A673 (cell line): ENCODE results near the gene C10orf105. TPM values are rescaled to one million over a fixed set of nuclear protein-coding genes. Genes with fewer than 3 reads are reported as not detected.

Experiments used
- BruUV-seq: library from RNA; stranded (reverse); fragments of 400-500 nt; replicated peaks from 2 replicates; lab custom pipeline; 2021; lab: Mats Ljungman, UMichigan
- CTCF ChIA-PET: fragments of 300-600 bp; sonication (Branson Sonifier 250); formaldehyde crosslinking; loops from one replicate; lab custom pipeline; 2022; ENCODE audit warnings: antibody characterized with exemption; lab: Charles Lee
- POLR2A ChIA-PET: fragments of 300-600 bp; sonication (Branson Sonifier 250); formaldehyde crosslinking; loops from one replicate; lab custom pipeline; 2022; ENCODE audit warnings: antibody characterized with exemption; ENCODE audit not compliant: low non-redundant PET; lab: Charles Lee
- DNase-seq: peaks from one replicate; pipeline ENCODE4 v3.0.0-alpha.2; 2015; ENCODE audit warnings: low spot score
- H3K27ac ChIP-seq: fragments of 200-600 bp; sonication (generic); 2 replicates; pipeline ENCODE4 v1.5.1; 2016; ENCODE audit warnings: mixed run types, low read depth, mild to moderate bottlenecking, mixed read lengths, antibody characterized with exemption, low read length; ENCODE audit not compliant: poor library complexity, severe bottlenecking
- H3K27me3 ChIP-seq: fragments of 200-600 bp; sonication (generic); replicated peaks from 2 replicates; pipeline ENCODE4 v1.6.1; 2017; ENCODE audit warnings: mixed run types, low read depth, mild to moderate bottlenecking, mixed read lengths, antibody characterized with exemption, low read length; ENCODE audit not compliant: insufficient read depth, poor library complexity
- H3K36me3 ChIP-seq: fragments of 200-600 bp; sonication (generic); 2 replicates; pipeline ENCODE4 v1.6.1; 2016; ENCODE audit warnings: mixed run types, mild to moderate bottlenecking, mixed read lengths, antibody characterized with exemption, low read length; ENCODE audit not compliant: insufficient read depth, poor library complexity, severe bottlenecking
- H3K4me1 ChIP-seq: fragments of 200-600 bp; sonication (generic); 2 replicates; pipeline ENCODE4 v1.6.1; 2017; ENCODE audit warnings: mixed run types, mild to moderate bottlenecking, mixed read lengths, antibody characterized with exemption, low read length; ENCODE audit not compliant: insufficient read depth, poor library complexity, severe bottlenecking
- H3K4me3 ChIP-seq: fragments of 200-600 bp; sonication (generic); 2 replicates; pipeline ENCODE4 v1.5.1; 2016; ENCODE audit warnings: low read depth, mixed run types, mild to moderate bottlenecking, mixed read lengths, low read length; ENCODE audit not compliant: poor library complexity, severe bottlenecking
- H3K9me3 ChIP-seq: fragments of 200-600 bp; sonication (generic); 2 replicates; pipeline ENCODE4 v1.6.1; 2016; ENCODE audit warnings: mixed run types, low read depth, mild to moderate bottlenecking, mixed read lengths, antibody characterized with exemption, low read length; ENCODE audit not compliant: poor library complexity, severe bottlenecking
- CTCF ChIP-seq: fragments of 300-800, 200-600 bp; sonication (generic); conservative IDR thresholded peaks from 2 replicates; pipeline ENCODE4 v1.5.1; 2017; ENCODE audit warnings: low read depth, mild to moderate bottlenecking, antibody characterized with exemption, low read length, moderate library complexity, mixed read lengths
- EZH2 ChIP-seq: fragments of 200-600 bp; sonication (generic); IDR thresholded peaks from 2 replicates; pipeline ENCODE4 v1.6.1; 2017; ENCODE audit warnings: borderline replicate concordance, low read depth, mild to moderate bottlenecking, mixed read lengths, antibody characterized with exemption, low read length; ENCODE audit not compliant: poor library complexity, severe bottlenecking
- intact Hi-C: fragments of 100-400 bp; cut with micrococcal nuclease; formaldehyde crosslinking; loops from one replicate; pipeline ENCODE4 v1.10.0; 2022; ENCODE audit not compliant: unreplicated experiment
- total RNA-seq: library from RNA; stranded (reverse); gene quantifications from 2 replicates; pipeline ENCODE4 v1.2.3, GENCODE V29; 2021

The C10orf105 gene
- total RNA-seq, 1 experiment from 2014 or later = not detected

- DNase-seq = no peak
- H3K27me3 ChIP-seq = no peaks in the 10 kb centered on the region
- no peaks in the 10 kb centered on the region for H3K4me1 ChIP-seq
- H3K4me3 ChIP-seq = no peak overlapping the region
- no peaks in the 10 kb centered on the region for H3K9me3 ChIP-seq
- H3K36me3 ChIP-seq = no peaks in the 10 kb centered on the region
- TF ChIP-seq EZH2 (no peak), CTCF (no peak)
- intact Hi-C loops = no loop called here
- CTCF ChIA-PET = no interaction called here
- BruUV-seq = no TSS peak
- H3K27ac ChIP-seq = no peak overlapping the region
- POLR2A ChIA-PET = no interaction called here
These were observed 33.0 kb upstream of the C10orf105 start for GRCh38 chr10:71752391-71753090.

- ChIA-PET CTCF (no interaction called here), POLR2A (no interaction called here)
- TF ChIP-seq EZH2 = no peak
- no TSS peak for BruUV-seq
- Histone ChIP-seq H3K4me3 (no peak overlapping the region), H3K9me3 (no peaks in the 10 kb centered on the region), H3K27ac (no peak overlapping the region), H3K4me1 (no peaks in the 10 kb centered on the region), H3K27me3 (no peaks in the 10 kb centered on the region), H3K36me3 (no peaks in the 10 kb centered on the region)
- intact Hi-C loops = no loop called here
- no peak for DNase-seq
These were observed 32.1 kb upstream of the C10orf105 start for GRCh38 chr10:71751515-71752224.

GRCh38 chr10:71750986-71751385, 31.4 kb upstream of the C10orf105 start:
- Histone ChIP-seq H3K36me3 (no peaks in the 10 kb centered on the region), H3K27me3 (no peaks in the 10 kb centered on the region), H3K4me3 (no peak overlapping the region), H3K27ac (no peak overlapping the region), H3K4me1 (no peaks in the 10 kb centered on the region), H3K9me3 (no peaks in the 10 kb centered on the region)
- intact Hi-C loops = no loop called here
- BruUV-seq = no TSS peak
- no peak for TF ChIP-seq EZH2
- no peak for TF ChIP-seq CTCF
- ChIA-PET POLR2A (no interaction called here), CTCF (no interaction called here)
- no peak for DNase-seq
